ENCODE measurements around the gene SNX24. TPM values are rescaled to one million over a fixed set of nuclear protein-coding genes. Genes with fewer than 3 reads are reported as not detected.

The SNX24 gene
- polyA plus RNA-seq, 3 donors: 3.5 to 10.6 (median 8.0) TPM

GRCh38 chr5:122901346-122901745 lies 55.9 kb downstream of the SNX24 start:
- Mint-ChIP-seq H3K9me3 (no peaks in the 10 kb centered on the region), H3K27me3 (ENCODE audit: low read depth in 3 of 3) (peaks cover 0 to 2% (median 0%) of the 10 kb centered on the region in 3 donors), H3K4me3 (no peak overlapping the region), H3K4me1 (peaks cover 8% of the 10 kb centered on the region), H3K36me3 (no peaks in the 10 kb centered on the region), H3K27ac (no peak overlapping the region)
- Histone ChIP-seq H3K9me3 (replicated peaks in 1 of 2; ENCODE audit: control insufficient read depth in 1 of 2, insufficient read depth in 1 of 2, low read length in 2 of 2) (no peaks in the 10 kb centered on the region), H3K9ac (ENCODE audit: insufficient read depth, low read length, poor library complexity, severe bottlenecking) (no peak overlapping the region), H3K79me2 (ENCODE audit: insufficient read depth, low read length) (no peaks in the 10 kb centered on the region), H3K27ac (ENCODE audit: low read depth in 1 of 2, low read length in 2 of 2) (no peak overlapping the region), H3K27me3 (ENCODE audit: control insufficient read depth in 2 of 2, insufficient read depth in 2 of 2, low read length in 2 of 2) (no peaks in the 10 kb centered on the region), H2AFZ (ENCODE audit: insufficient read depth, low read depth, low read length, poor library complexity, severe bottlenecking) (no peak overlapping the region), H3K4me3 (replicated peaks in 1 of 3; ENCODE audit: low read depth in 2 of 3, low read length in 3 of 3) (no peak overlapping the region), H3K4me2 (replicated peaks; ENCODE audit: extremely low read depth, low read length, poor library complexity, severe bottlenecking) (no peak overlapping the region), H4K20me1 (ENCODE audit: insufficient read depth, low read length) (no peaks in the 10 kb centered on the region), H3K4me1 (ENCODE audit: control insufficient read depth in 1 of 2, insufficient read depth in 2 of 2, low read length in 2 of 2) (no peaks in the 10 kb centered on the region), H3K36me3 (replicated peaks in 1 of 2; ENCODE audit: control insufficient read depth in 1 of 2, insufficient read depth in 2 of 2, low read length in 2 of 2) (no peaks in the 10 kb centered on the region)
- no peak for DNase-seq
- TF ChIP-seq, protein P1, sequence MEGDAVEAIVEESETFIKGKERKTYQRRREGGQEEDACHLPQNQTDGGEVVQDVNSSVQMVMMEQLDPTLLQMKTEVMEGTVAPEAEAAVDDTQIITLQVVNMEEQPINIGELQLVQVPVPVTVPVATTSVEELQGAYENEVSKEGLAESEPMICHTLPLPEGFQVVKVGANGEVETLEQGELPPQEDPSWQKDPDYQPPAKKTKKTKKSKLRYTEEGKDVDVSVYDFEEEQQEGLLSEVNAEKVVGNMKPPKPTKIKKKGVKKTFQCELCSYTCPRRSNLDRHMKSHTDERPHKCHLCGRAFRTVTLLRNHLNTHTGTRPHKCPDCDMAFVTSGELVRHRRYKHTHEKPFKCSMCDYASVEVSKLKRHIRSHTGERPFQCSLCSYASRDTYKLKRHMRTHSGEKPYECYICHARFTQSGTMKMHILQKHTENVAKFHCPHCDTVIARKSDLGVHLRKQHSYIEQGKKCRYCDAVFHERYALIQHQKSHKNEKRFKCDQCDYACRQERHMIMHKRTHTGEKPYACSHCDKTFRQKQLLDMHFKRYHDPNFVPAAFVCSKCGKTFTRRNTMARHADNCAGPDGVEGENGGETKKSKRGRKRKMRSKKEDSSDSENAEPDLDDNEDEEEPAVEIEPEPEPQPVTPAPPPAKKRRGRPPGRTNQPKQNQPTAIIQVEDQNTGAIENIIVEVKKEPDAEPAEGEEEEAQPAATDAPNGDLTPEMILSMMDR (IDR thresholded peaks at IDR 0.05): no peak
- 100% methylated on average over 1 of the region's 2 CpGs for WGBS (ENCODE audit: insufficient coverage)
- intact Hi-C loops (cut with micrococcal nuclease): no loop called here

- Histone ChIP-seq H4K20me1 (ENCODE audit: insufficient read depth, low read length) (no peaks in the 10 kb centered on the region), H3K36me3 (replicated peaks in 1 of 2; ENCODE audit: control insufficient read depth in 1 of 2, insufficient read depth in 2 of 2, low read length in 2 of 2) (no peaks in the 10 kb centered on the region), H3K27ac (ENCODE audit: low read depth in 1 of 2, low read length in 2 of 2) (no peak overlapping the region), H3K27me3 (ENCODE audit: control insufficient read depth in 2 of 2, insufficient read depth in 2 of 2, low read length in 2 of 2) (no peaks in the 10 kb centered on the region), H3K79me2 (ENCODE audit: insufficient read depth, low read length) (no peaks in the 10 kb centered on the region), H3K4me1 (ENCODE audit: control insufficient read depth in 1 of 2, insufficient read depth in 2 of 2, low read length in 2 of 2) (no peaks in the 10 kb centered on the region), H3K4me3 (replicated peaks in 1 of 3; ENCODE audit: low read depth in 2 of 3, low read length in 3 of 3) (no peak overlapping the region), H3K9me3 (replicated peaks in 1 of 2; ENCODE audit: control insufficient read depth in 1 of 2, insufficient read depth in 1 of 2, low read length in 2 of 2) (no peaks in the 10 kb centered on the region), H3K4me2 (replicated peaks; ENCODE audit: extremely low read depth, low read length, poor library complexity, severe bottlenecking) (no peak overlapping the region), H3K9ac (ENCODE audit: insufficient read depth, low read length, poor library complexity, severe bottlenecking) (no peak overlapping the region), H2AFZ (ENCODE audit: insufficient read depth, low read depth, low read length, poor library complexity, severe bottlenecking) (no peak overlapping the region)
- Mint-ChIP-seq H3K27ac (no peak overlapping the region), H3K27me3 (ENCODE audit: low read depth in 3 of 3) (peaks cover 0 to 2% (median 0%) of the 10 kb centered on the region in 3 donors), H3K36me3 (no peaks in the 10 kb centered on the region), H3K4me1 (peaks cover 8% of the 10 kb centered on the region), H3K9me3 (no peaks in the 10 kb centered on the region), H3K4me3 (no peak overlapping the region)
- intact Hi-C loops (cut with micrococcal nuclease): no loop called here
- TF ChIP-seq, protein P1 (IDR thresholded peaks at IDR 0.05): no peak
- no peak for DNase-seq
- no CpG with 5 or more reads among the region's 1 CpG for WGBS (ENCODE audit: insufficient coverage)
Observed at GRCh38 chr5:122902263-122902662, 56.9 kb downstream of the SNX24 start.

All from CD14-positive monocyte (primary cell).